ENCODE data around the gene TAF3.

The TAF3 gene

DNA sequence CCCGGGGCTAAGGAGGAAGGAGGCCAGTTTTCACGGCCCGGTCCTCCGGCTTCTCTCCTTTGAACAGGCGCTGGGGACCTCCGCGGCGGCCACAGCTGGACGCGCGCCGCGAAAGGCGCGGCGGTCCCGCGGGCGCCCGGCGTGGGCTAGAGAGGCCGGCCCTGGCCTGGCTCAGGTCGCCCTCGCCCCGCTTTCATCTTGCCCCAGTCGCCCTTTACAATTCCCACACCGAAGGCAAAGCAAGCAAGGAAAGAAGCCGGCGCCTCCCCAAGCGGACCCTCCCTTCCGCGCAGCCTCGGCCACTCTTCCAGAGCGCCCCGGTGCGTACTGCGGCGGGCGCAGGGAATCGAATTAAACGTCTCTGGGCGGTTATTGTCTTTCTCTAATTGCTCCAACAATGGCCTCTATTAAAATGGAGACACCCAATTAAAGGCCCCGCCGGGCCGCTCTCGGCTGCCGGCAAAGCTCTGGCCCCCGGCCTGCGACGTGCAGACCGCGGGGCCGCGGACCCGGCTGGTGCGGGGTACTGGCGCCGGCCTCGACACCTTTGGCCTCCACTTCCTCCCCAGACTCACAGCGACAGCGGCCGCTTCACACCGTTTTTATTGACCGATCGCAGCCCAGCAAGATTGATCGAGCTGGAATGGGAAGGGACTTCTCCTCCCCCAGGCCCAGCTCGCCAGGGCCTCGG is 231.7 kb downstream of the TAF3 start:
- TF ChIP-seq, protein P1, sequence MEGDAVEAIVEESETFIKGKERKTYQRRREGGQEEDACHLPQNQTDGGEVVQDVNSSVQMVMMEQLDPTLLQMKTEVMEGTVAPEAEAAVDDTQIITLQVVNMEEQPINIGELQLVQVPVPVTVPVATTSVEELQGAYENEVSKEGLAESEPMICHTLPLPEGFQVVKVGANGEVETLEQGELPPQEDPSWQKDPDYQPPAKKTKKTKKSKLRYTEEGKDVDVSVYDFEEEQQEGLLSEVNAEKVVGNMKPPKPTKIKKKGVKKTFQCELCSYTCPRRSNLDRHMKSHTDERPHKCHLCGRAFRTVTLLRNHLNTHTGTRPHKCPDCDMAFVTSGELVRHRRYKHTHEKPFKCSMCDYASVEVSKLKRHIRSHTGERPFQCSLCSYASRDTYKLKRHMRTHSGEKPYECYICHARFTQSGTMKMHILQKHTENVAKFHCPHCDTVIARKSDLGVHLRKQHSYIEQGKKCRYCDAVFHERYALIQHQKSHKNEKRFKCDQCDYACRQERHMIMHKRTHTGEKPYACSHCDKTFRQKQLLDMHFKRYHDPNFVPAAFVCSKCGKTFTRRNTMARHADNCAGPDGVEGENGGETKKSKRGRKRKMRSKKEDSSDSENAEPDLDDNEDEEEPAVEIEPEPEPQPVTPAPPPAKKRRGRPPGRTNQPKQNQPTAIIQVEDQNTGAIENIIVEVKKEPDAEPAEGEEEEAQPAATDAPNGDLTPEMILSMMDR (IDR thresholded peaks at IDR 0.05; ENCODE audit: insufficient read depth, missing control alignments): no peak
- no peak for DNase-seq (ENCODE audit: insufficient read length, low spot score)
- no peak for FAIRE-seq

DNA sequence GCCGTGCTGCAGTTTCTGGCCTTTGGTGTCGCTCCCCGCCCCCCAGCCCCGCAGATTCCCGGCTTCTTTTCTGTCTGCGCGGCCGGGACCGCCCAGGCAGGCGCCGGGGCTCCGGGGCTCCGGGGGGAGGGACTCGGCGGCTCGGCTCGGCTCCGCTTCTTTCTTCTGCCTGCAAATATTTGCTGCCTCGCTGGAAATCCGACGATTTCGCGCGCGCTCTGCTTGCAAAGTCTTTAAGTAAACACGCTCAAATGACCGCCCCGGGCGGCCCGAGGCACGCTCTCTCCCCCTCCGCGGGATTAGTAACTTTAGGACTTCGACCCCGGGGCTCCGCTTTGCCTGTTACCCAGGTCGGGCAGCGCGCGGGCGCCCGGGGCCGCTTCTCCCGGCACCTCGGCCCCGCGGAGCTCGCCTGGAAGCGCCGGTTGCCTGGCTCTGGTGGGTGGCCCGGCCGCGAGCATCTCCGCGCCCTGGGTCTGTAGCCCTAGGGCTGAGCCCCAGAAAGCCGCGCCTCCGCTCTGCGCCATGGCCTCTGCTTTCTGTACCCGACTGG is 232.3 kb downstream of the TAF3 start:
- no peak for DNase-seq (ENCODE audit: insufficient read length, low spot score)
- FAIRE-seq: no peak
- TF ChIP-seq, protein P1 (IDR thresholded peaks at IDR 0.05; ENCODE audit: insufficient read depth, missing control alignments): no peak

DNA sequence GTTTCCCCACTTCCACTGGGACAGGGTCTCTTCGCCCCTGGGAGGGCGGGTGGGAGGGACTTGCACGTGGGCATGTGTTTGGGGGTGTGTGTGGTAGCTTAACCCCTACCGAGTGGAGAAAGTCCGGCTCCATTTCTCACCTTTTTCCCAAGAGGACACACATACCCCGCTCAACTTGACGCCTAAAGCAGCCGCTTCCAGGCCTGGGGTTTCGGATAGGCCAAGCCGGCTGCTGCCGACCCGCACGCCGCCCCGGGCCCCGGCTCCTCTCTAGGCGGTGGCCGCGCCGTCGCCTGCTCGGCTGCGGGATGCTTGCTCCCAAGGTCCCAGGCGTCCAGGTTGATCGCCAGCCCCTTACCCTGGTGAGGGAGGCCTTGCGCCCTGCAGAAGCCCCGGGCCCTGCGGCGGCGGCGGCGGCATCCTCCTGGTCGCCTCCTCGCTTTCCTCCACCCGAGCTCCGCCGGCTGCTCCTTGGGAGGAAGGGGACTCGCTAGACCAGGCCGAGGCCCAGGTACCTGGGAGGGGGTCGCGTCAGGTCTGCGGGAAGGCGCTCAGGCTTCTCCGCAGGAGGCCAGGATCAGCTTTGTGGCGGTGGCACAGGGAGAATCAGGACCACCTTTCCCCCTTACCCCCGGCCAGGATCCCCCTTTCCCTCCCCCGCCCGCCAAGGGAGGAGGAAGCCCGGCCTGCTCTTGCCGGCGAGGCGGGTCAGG is 233.0 kb downstream of the TAF3 start:
- FAIRE-seq: no peak

DNA sequence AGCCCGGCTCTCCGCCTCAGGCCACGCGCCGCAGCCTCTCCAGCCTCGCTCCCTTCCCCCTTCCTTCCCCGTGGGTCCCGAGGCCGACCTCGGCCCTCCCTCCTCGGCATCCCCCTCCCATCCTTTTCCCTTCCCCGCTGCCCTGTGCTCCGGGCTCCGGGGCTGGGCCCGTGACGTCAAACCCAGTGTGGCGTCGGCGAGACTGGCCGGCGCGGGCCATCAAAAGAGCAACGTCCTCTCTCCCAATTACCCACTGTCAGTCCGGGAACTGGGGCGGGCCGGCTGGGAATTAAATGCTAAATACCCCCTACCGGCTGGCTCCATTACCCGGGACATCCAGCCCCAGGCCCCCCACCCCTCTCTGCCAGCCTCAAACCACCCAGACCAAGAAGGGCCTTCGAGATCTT is 233.5 kb downstream of the TAF3 start:
- TF ChIP-seq, protein P1 (IDR thresholded peaks at IDR 0.05; ENCODE audit: insufficient read depth, missing control alignments): no peak
- DNase-seq (ENCODE audit: insufficient read length, low spot score): no peak
- FAIRE-seq: no peak

More for the DNA sequence above, 233.0 kb downstream of the TAF3 start:
- no peak for DNase-seq (ENCODE audit: insufficient read length, low spot score)
- TF ChIP-seq, protein P1 (IDR thresholded peaks at IDR 0.05; ENCODE audit: insufficient read depth, missing control alignments): no peak

DNA sequence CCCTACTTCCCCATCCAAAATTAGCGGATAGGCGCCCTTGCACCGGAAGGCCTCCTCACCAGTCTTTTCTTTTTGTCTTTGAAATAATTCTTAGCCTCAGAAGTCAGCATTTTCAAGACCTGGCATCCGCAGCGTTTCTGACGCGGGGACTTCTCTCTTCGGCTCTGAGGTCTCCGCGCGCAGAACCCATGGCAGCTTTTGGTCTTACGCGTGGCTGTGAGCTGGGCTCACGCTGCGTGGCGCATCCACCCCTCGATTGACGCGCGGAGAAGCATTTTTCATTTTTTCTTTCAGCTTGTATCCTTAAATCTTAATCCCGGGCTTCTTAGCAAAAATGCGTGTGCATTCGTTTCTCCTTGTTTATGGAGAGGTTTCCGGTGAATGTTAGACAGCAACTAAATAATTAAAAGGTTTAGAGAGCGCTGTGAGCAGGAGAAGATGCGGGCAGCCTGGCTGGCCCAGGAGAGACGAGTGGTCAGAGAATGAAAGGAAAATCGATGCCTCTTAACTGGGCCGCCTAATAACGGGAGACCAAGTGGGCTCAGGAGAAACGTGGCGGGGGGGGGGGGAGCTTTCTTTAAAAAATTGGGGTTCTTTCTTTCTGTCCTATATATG is 234.1 kb downstream of the TAF3 start:
- FAIRE-seq (no peak), DNase-seq (ENCODE audit: insufficient read length, low spot score) (no peak)
- TF ChIP-seq, protein P1 (IDR thresholded peaks at IDR 0.05; ENCODE audit: insufficient read depth, missing control alignments): no peak

DNA sequence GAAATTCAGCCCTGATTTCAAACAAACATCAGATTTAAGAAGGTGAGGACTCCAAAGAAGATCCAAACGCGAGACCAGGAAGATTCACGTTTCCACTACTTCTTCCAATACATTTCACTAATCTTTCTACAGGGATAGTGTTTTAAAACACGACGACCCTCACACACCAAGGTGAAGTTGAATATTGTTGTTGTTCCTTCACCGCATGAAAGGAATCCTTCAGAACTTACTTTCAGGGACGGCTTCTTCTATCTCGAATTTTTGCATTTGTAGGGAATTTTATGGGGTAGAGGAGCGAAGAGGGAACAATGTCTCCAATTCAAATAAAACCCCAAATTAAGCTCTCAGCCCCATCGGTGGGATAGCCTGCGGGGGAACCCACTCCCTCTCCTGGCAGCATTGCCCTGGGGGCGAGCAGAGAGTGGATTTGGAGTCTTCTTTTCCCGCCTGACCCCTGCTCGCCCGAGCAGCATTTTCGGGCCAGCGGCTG is 234.7 kb downstream of the TAF3 start:
- DNase-seq (ENCODE audit: insufficient read length, low spot score) (no peak), FAIRE-seq (no peak)
- TF ChIP-seq, protein P1 (IDR thresholded peaks at IDR 0.05; ENCODE audit: insufficient read depth, missing control alignments): no peak

Measured in D721Med (cell line).